ENCODE results near the gene CAND2. TPM values are rescaled to one million over a fixed set of nuclear protein-coding genes. Genes with fewer than 3 reads are reported as not detected.
"Not testable (repeated sequence)": the region's sequence is repeated elsewhere in the genome, so short reads cannot be mapped to it uniquely, and the experiment has no call there.

Gene CAND2
- polyA plus RNA-seq, 1 donor from 2014 or later, result 17.3 TPM

GRCh38 chr3:12838179-12838965 lies 41.9 kb downstream of the CAND2 start:
- Histone ChIP-seq H3K27ac (ENCODE audit: low read length) (no peak overlapping the region), H3K9me3 (ENCODE audit: low read length) (no peaks in the 10 kb centered on the region), H3K79me2 (replicated peaks; ENCODE audit: insufficient read depth, low read length) (peaks cover 33% of the 10 kb centered on the region), H3K4me3 (ENCODE audit: low read length) (no peak overlapping the region), H3K4me2 (ENCODE audit: low read length) (no peak overlapping the region), H3K27me3 (ENCODE audit: insufficient read depth, low read depth, low read length) (no peaks in the 10 kb centered on the region), H2AFZ (ENCODE audit: low read depth, low read length) (no peak overlapping the region), H4K20me1 (ENCODE audit: insufficient read depth) (peaks cover 3% of the 10 kb centered on the region), H3K9ac (ENCODE audit: low read length) (no peak overlapping the region), H3K9me2 (ENCODE audit: insufficient read depth, low read length) (no peaks in the 10 kb centered on the region), H3F3A (ENCODE audit: insufficient read depth, low read length, poor library complexity, severe bottlenecking) (no peaks in the 10 kb centered on the region), H3K36me3 (ENCODE audit: insufficient read depth, low read length) (no peaks in the 10 kb centered on the region)
- TF ChIP-seq EZH2 (IDR thresholded peaks at IDR 0.05; ENCODE audit: borderline replicate concordance, insufficient read depth, low read length, poor library complexity, severe bottlenecking), result no peak

GRCh38 chr3:12839156-12839946 lies 42.9 kb downstream of the CAND2 start:
- H2AFZ ChIP-seq (ENCODE audit: low read depth, low read length), result no peak overlapping the region
- no peak overlapping the region for H3K27ac ChIP-seq (ENCODE audit: low read length)
- H3F3A ChIP-seq (ENCODE audit: insufficient read depth, low read length, poor library complexity, severe bottlenecking), result no peaks in the 10 kb centered on the region
- H3K4me3 ChIP-seq (ENCODE audit: low read length), result peak overlapping the region; percentile 99
- no peaks in the 10 kb centered on the region for H3K9me2 ChIP-seq (ENCODE audit: insufficient read depth, low read length)
- no peaks in the 10 kb centered on the region for H3K36me3 ChIP-seq (ENCODE audit: insufficient read depth, low read length)
- H3K27me3 ChIP-seq (ENCODE audit: insufficient read depth, low read depth, low read length), result no peaks in the 10 kb centered on the region
- H3K9ac ChIP-seq (ENCODE audit: low read length), result no peak overlapping the region
- no peak overlapping the region for H3K4me2 ChIP-seq (ENCODE audit: low read length)
- no peaks in the 10 kb centered on the region for H3K9me3 ChIP-seq (ENCODE audit: low read length)
- peaks cover 33% of the 10 kb centered on the region for H3K79me2 ChIP-seq (replicated peaks; ENCODE audit: insufficient read depth, low read length)
- H4K20me1 ChIP-seq (ENCODE audit: insufficient read depth), result peaks cover 3% of the 10 kb centered on the region
- TF ChIP-seq, protein P1, sequence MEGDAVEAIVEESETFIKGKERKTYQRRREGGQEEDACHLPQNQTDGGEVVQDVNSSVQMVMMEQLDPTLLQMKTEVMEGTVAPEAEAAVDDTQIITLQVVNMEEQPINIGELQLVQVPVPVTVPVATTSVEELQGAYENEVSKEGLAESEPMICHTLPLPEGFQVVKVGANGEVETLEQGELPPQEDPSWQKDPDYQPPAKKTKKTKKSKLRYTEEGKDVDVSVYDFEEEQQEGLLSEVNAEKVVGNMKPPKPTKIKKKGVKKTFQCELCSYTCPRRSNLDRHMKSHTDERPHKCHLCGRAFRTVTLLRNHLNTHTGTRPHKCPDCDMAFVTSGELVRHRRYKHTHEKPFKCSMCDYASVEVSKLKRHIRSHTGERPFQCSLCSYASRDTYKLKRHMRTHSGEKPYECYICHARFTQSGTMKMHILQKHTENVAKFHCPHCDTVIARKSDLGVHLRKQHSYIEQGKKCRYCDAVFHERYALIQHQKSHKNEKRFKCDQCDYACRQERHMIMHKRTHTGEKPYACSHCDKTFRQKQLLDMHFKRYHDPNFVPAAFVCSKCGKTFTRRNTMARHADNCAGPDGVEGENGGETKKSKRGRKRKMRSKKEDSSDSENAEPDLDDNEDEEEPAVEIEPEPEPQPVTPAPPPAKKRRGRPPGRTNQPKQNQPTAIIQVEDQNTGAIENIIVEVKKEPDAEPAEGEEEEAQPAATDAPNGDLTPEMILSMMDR (IDR thresholded peaks at IDR 0.05; ENCODE audit: poor library complexity, severe bottlenecking), result no peak
- no peak for TF ChIP-seq EZH2 (IDR thresholded peaks at IDR 0.05; ENCODE audit: borderline replicate concordance, insufficient read depth, low read length, poor library complexity, severe bottlenecking)
- no peak for TF ChIP-seq POLR2AphosphoS5 (IDR thresholded peaks at IDR 0.05)
- TF ChIP-seq SMC3 (conservative IDR thresholded peaks at IDR 0.05; ENCODE audit: poor library complexity), result no peak
- TF ChIP-seq EP300 (conservative IDR thresholded peaks at IDR 0.05; ENCODE audit: poor library complexity, severe bottlenecking), result no peak
- no peak for TF ChIP-seq RAD21 (conservative IDR thresholded peaks at IDR 0.05)
- no peak for TF ChIP-seq MXI1 (conservative IDR thresholded peaks at IDR 0.05; ENCODE audit: poor library complexity, severe bottlenecking)
- TF ChIP-seq, protein P2, sequence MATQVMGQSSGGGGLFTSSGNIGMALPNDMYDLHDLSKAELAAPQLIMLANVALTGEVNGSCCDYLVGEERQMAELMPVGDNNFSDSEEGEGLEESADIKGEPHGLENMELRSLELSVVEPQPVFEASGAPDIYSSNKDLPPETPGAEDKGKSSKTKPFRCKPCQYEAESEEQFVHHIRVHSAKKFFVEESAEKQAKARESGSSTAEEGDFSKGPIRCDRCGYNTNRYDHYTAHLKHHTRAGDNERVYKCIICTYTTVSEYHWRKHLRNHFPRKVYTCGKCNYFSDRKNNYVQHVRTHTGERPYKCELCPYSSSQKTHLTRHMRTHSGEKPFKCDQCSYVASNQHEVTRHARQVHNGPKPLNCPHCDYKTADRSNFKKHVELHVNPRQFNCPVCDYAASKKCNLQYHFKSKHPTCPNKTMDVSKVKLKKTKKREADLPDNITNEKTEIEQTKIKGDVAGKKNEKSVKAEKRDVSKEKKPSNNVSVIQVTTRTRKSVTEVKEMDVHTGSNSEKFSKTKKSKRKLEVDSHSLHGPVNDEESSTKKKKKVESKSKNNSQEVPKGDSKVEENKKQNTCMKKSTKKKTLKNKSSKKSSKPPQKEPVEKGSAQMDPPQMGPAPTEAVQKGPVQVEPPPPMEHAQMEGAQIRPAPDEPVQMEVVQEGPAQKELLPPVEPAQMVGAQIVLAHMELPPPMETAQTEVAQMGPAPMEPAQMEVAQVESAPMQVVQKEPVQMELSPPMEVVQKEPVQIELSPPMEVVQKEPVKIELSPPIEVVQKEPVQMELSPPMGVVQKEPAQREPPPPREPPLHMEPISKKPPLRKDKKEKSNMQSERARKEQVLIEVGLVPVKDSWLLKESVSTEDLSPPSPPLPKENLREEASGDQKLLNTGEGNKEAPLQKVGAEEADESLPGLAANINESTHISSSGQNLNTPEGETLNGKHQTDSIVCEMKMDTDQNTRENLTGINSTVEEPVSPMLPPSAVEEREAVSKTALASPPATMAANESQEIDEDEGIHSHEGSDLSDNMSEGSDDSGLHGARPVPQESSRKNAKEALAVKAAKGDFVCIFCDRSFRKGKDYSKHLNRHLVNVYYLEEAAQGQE (IDR thresholded peaks at IDR 0.05; ENCODE audit: borderline replicate concordance), result no peak
- no peak for TF ChIP-seq TAF1 (IDR thresholded peaks at IDR 0.05; ENCODE audit: low read depth)

DNA sequence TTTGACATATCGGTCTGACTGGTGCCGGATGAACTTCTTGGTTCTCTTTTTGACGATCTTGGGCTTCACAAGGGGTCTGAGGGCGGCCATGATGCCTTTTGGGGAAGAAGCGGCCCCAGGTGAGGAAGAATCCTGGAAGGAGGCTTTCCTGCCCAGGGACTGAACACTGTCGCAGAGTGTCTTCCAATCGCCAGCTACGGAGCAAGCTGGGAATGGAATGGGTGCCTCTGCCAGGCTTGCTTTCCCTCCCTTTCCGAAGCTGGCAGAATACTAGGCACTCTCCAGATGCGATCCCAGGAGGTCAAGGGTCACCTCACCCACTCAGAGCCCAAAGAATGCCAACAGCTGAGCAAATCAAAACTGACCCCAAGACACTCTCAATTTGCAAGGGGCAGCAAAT lies 43.7 kb downstream of the CAND2 start:
- not testable (repeated sequence) for H3K9me2 ChIP-seq (ENCODE audit: insufficient read depth, low read length); H4K20me1 ChIP-seq (ENCODE audit: insufficient read depth); H3K27me3 ChIP-seq (ENCODE audit: insufficient read depth, low read depth, low read length); H3F3A ChIP-seq (ENCODE audit: insufficient read depth, low read length, poor library complexity, severe bottlenecking); H2AFZ ChIP-seq (ENCODE audit: low read depth, low read length); H3K36me3 ChIP-seq (ENCODE audit: insufficient read depth, low read length); H3K9me3 ChIP-seq (ENCODE audit: low read length); H3K27ac ChIP-seq (ENCODE audit: low read length)
- Histone ChIP-seq H3K4me3 (ENCODE audit: low read length) (peak overlapping the region; percentile 99), H3K9ac (ENCODE audit: low read length) (peak overlapping the region; percentile 89), H3K79me2 (replicated peaks; ENCODE audit: insufficient read depth, low read length) (peaks cover 33% of the 10 kb centered on the region), H3K4me2 (ENCODE audit: low read length) (peak overlapping the region; percentile 96)

All from neural cell (in vitro differentiated cells).